Measurements from ENCODE around the gene CPEB3. TPM values are rescaled to one million over a fixed set of nuclear protein-coding genes. Genes with fewer than 3 reads are reported as not detected.

The CPEB3 gene
- total and polyA plus RNA-seq, 9 of the 15 experiments (the other 6 are each of a cell fraction or from before 2014, with no cell fraction given): 0.15 to 1.2 (median 0.51) TPM

DNA sequence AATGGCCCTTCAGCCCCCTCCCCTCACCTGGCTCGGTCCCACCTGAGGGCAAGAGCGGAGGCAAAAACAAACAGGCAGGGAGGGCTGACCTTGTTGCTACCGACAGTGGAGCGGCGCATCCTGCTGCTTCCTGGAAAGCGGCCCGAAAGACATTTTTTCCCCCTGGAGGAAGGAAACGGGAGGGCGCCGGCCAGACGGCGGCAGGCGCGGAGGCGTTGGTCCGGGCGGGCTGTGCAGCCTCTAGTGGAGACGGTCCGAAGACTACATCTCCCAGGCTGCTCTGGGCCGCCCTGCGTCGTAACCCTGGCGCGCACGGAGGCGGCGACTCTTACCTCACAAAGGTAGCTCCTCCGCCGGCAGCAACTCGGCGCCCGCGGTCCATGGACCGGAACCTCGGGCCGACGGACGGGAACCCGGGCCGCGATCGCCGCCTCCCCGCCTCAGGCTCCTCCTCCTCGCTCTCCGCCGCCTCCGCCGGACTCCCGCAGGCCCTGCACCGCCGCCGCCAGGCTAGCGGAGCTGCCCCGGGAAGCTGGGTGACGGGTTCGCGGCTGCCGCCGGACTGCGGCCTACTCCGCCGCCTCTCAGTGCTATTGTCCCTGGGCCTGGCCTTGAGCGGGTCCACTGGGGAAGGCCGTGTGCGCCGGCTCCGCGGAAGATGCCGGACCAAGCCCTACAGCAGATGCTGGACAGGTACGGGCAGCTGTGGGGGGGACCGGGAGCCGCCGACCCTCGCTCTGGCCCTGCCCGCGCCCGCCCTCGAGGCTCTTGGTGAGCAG lies at the start of gene CPEB3, which contains the start of gene MARCHF5 (continued):
- TF ChIP-seq, protein P1, sequence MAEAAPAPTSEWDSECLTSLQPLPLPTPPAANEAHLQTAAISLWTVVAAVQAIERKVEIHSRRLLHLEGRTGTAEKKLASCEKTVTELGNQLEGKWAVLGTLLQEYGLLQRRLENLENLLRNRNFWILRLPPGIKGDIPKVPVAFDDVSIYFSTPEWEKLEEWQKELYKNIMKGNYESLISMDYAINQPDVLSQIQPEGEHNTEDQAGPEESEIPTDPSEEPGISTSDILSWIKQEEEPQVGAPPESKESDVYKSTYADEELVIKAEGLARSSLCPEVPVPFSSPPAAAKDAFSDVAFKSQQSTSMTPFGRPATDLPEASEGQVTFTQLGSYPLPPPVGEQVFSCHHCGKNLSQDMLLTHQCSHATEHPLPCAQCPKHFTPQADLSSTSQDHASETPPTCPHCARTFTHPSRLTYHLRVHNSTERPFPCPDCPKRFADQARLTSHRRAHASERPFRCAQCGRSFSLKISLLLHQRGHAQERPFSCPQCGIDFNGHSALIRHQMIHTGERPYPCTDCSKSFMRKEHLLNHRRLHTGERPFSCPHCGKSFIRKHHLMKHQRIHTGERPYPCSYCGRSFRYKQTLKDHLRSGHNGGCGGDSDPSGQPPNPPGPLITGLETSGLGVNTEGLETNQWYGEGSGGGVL (CRISPR knock-in tag; IDR thresholded peaks at IDR 0.05): no peak
- no peak for TF ChIP-seq XRCC3 (IDR thresholded peaks at IDR 0.05)
- TF ChIP-seq SMARCB1 (IDR thresholded peaks at IDR 0.05; ENCODE audit: insufficient read length, low read depth): no peak
- peak in 1 of 2 experiments; percentile 58; a peak in 1 of 4 replicates for TF ChIP-seq MNT (conservative IDR thresholded peaks at IDR 0.05)
- TF ChIP-seq, protein P2, sequence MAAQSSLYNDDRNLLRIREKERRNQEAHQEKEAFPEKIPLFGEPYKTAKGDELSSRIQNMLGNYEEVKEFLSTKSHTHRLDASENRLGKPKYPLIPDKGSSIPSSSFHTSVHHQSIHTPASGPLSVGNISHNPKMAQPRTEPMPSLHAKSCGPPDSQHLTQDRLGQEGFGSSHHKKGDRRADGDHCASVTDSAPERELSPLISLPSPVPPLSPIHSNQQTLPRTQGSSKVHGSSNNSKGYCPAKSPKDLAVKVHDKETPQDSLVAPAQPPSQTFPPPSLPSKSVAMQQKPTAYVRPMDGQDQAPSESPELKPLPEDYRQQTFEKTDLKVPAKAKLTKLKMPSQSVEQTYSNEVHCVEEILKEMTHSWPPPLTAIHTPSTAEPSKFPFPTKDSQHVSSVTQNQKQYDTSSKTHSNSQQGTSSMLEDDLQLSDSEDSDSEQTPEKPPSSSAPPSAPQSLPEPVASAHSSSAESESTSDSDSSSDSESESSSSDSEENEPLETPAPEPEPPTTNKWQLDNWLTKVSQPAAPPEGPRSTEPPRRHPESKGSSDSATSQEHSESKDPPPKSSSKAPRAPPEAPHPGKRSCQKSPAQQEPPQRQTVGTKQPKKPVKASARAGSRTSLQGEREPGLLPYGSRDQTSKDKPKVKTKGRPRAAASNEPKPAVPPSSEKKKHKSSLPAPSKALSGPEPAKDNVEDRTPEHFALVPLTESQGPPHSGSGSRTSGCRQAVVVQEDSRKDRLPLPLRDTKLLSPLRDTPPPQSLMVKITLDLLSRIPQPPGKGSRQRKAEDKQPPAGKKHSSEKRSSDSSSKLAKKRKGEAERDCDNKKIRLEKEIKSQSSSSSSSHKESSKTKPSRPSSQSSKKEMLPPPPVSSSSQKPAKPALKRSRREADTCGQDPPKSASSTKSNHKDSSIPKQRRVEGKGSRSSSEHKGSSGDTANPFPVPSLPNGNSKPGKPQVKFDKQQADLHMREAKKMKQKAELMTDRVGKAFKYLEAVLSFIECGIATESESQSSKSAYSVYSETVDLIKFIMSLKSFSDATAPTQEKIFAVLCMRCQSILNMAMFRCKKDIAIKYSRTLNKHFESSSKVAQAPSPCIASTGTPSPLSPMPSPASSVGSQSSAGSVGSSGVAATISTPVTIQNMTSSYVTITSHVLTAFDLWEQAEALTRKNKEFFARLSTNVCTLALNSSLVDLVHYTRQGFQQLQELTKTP (IDR thresholded peaks at IDR 0.05; ENCODE audit: low read depth in 1 of 2, partially characterized antibody in 2 of 2): no peak
- TF ChIP-seq RFX5 (IDR thresholded peaks at IDR 0.05; ENCODE audit: low read depth, low read length): no peak
- TF ChIP-seq RREB1 (CRISPR knock-in tag; IDR thresholded peaks at IDR 0.05): no peak
- TF ChIP-seq JUND (IDR thresholded peaks at IDR 0.05; ENCODE audit: borderline replicate concordance, low read depth, low read length): peak; percentile 47; the same call in 1 of the 2 replicates
- TF ChIP-seq JUND (tag; IDR thresholded peaks at IDR 0.05; ENCODE audit: borderline replicate concordance, low read depth, low read length): no peak; the same call in 2 of the 3 replicates
- no peak for TF ChIP-seq HSF4 (CRISPR knock-in tag; IDR thresholded peaks at IDR 0.05; ENCODE audit: borderline replicate concordance)
- TF ChIP-seq ZNF324 (CRISPR knock-in tag; IDR thresholded peaks at IDR 0.05): no peak
- no peak for TF ChIP-seq MEIS2 (IDR thresholded peaks at IDR 0.05; ENCODE audit: partially characterized antibody)
- TF ChIP-seq ZSCAN29 (IDR thresholded peaks at IDR 0.05): no peak

All from K562 (cell line).